Gastroesophageal sphincter (tissue), 4 donors: ENCODE results near the gene A1BG. TPM values are rescaled to one million over a fixed set of nuclear protein-coding genes. Genes with fewer than 3 reads are reported as not detected.

ENCODE experiments used
- ATAC-seq: fragments of 150-250 bp; one replicate; pipeline ENCODE4 v1.9.1; 2016; ENCODE audit warnings: mild to moderate bottlenecking, moderate library complexity
- H3K27ac ChIP-seq, 4 donors: fragments of 200-600 bp; sonication (generic) in 3 of 4; 1 replicate in 3 of 4; 2 replicates in 1 of 4; pipeline ENCODE4 v1.5.1; 2016 to 2019
- H3K27me3 ChIP-seq: fragments of 200-600 bp; sonication (generic); one replicate; pipeline ENCODE4 v1.5.1; 2019
- H3K36me3 ChIP-seq, 2 donors: fragments of 200-600 bp; sonication (generic); one replicate each; pipeline ENCODE4 v1.5.1; 2019; ENCODE audit warnings: control low read depth in 1 of 2
- H3K4me1 ChIP-seq, 3 donors: fragments of 200-600 bp; sonication (generic); 1 replicate in 2 of 3; 2 replicates in 1 of 3; pipeline ENCODE4 v1.5.1; 2016 to 2019; ENCODE audit warnings: control low read depth in 2 of 3
- H3K4me3 ChIP-seq, 2 donors: fragments of 200-600 bp; sonication (generic); one replicate each; pipeline ENCODE4 v1.5.1; 2019; ENCODE audit warnings: mild to moderate bottlenecking in 1 of 2, moderate library complexity in 1 of 2
- H3K9me3 ChIP-seq, 3 donors: fragments of 200-600 bp; sonication (generic); one replicate each; pipeline ENCODE4 v1.5.1; 2017 to 2019; ENCODE audit warnings: control low read depth in 2 of 3
- CTCF ChIP-seq, 4 experiments: fragments of 200-600 bp in 2 of 4; fragments of 450-650 bp in 2 of 4; sonication (generic) in 1 of 4; IDR thresholded peaks; one replicate each; pipeline ENCODE4 v1.5.1; 2017 to 2019; ENCODE audit warnings: antibody characterized with exemption in 4 of 4, mild to moderate bottlenecking in 2 of 4, moderate library complexity in 2 of 4
- EP300 ChIP-seq: sonication (generic); formaldehyde crosslinking; IDR thresholded peaks from one replicate; pipeline ENCODE4 v1.6.1; 2017; ENCODE audit warnings: antibody characterized with exemption, mild to moderate bottlenecking
- POLR2A ChIP-seq, 2 donors: fragments of 450-650 bp; IDR thresholded peaks; one replicate each; pipeline ENCODE4 v1.6.1; 2017; ENCODE audit warnings: antibody characterized with exemption in 2 of 2, mild to moderate bottlenecking in 2 of 2, moderate library complexity in 1 of 2
- POLR2AphosphoS5 ChIP-seq: sonication (generic); formaldehyde crosslinking; IDR thresholded peaks from one replicate; pipeline ENCODE4 v1.6.1; 2017; ENCODE audit warnings: antibody characterized with exemption
- WGBS, 2 donors: methylation state at CpG; one replicate each; pipeline ENCODE4 v1.1.5; 2018; ENCODE audit warnings: low coverage in 1 of 2; 5-methylcytosine and 5-hydroxymethylcytosine counted together
- total RNA-seq, 4 donors: library from RNA; depleted of rRNA; stranded (reverse); fragments of >200 nt; gene quantifications; one replicate each; pipeline ENCODE4 v1.1.0, GENCODE V29; 2016

Gene A1BG
- total RNA-seq, 4 donors from 2014 or later: 2.3 to 20.7 (median 7.5) TPM

DNA sequence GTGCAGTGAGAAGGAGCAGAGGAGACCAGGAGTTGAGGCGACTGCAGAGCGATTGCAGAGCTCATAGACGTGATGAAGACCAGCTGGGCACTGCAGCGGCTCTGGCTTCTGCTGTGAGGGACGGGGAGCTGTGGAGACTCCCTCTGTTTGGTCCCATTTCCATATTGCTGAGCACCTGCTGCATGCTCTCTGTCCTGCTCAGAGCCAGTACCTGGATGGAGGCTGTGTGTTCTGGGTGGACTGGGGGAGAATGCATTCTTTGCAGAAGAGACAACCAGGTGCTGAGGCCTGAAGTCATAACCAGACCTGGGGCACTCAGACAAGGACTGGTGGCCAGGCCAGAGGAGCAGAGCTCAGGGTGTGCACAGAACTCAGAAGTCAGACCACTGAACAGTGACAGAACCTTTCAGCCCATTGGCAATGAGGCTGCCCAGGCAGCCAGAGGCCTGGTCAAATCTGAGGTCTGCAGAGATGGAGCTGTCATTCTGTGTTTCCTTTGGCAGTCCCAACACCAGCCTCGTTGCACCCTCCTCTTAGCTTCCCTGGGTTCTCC is 1.3 kb upstream of the A1BG start:
- no peak for TF ChIP-seq POLR2A (IDR thresholded peaks at IDR 0.05)
- no peak for TF ChIP-seq EP300
- TF ChIP-seq POLR2AphosphoS5: no peak
- no peak for TF ChIP-seq CTCF (IDR thresholded peaks at IDR 0.05)
- peaks cover 0 to 16% of the 10 kb centered on the region in 2 donors for H3K36me3 ChIP-seq
- no peak for ATAC-seq
- H3K27me3 ChIP-seq: peaks cover 85% of the 10 kb centered on the region
- H3K9me3 ChIP-seq: peaks cover 0 to 9% (median 0%) of the 10 kb centered on the region in 3 donors
- H3K4me1 ChIP-seq: peaks cover 0 to 36% (median 5%) of the 10 kb centered on the region in 3 donors
- H3K4me3 ChIP-seq: no peak overlapping the region
- H3K27ac ChIP-seq: no peak overlapping the region
- WGBS, 2 donors: 46 to 60% methylated on average over 4 to 6 of the region's 6 CpGs

DNA sequence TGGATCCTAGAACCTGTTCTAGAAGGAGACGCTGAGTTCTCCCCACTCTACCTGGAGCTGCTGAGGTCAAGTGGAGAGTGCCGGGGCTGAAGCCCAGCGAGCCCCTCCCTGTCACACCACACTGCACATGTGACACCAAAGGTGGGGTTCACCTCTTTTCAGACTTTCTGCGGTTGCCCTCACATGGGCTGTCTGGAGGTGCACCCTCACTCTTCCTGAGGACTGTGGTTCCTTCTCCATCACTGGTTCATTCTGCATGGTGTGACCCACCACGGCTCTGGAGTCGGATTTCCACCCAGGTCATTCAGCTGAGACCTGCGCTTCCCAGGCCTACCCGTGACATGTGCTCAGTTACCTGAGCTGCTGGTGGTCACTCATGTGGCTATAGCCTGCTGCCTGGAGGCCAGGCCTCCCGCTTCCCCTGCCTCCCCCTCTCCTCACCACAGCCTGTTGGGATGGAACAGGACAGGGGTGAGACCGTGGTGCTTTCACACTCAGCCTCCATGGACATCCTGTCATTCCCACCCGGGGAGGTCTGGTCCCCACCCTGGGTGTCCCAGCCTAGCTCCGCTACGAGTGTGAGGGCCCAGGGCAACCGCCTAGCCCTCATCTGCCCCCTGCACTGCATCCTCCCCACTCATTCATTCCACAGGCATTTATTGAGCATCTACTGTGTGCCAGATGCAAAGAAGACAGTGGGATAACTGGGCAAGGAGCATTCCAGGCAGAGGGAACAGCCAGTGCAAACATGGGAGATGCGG is 605 bp upstream of the A1BG start:
- Histone ChIP-seq H3K4me1 (peaks cover 0 to 42% (median 5%) of the 10 kb centered on the region in 3 donors), H3K4me3 (no peak overlapping the region), H3K27me3 (peaks cover 92% of the 10 kb centered on the region), H3K36me3 (peaks cover 0 to 16% of the 10 kb centered on the region in 2 donors), H3K27ac (no peak overlapping the region), H3K9me3 (peaks cover 0 to 9% (median 0%) of the 10 kb centered on the region in 3 donors)
- 87 to 93% methylated on average over 3 to 11 of the region's 15 CpGs for WGBS, 2 donors
- TF ChIP-seq POLR2AphosphoS5 (no peak), CTCF (IDR thresholded peaks at IDR 0.05) (no peak), POLR2A (IDR thresholded peaks at IDR 0.05) (no peak), EP300 (no peak)
- no peak for ATAC-seq

DNA sequence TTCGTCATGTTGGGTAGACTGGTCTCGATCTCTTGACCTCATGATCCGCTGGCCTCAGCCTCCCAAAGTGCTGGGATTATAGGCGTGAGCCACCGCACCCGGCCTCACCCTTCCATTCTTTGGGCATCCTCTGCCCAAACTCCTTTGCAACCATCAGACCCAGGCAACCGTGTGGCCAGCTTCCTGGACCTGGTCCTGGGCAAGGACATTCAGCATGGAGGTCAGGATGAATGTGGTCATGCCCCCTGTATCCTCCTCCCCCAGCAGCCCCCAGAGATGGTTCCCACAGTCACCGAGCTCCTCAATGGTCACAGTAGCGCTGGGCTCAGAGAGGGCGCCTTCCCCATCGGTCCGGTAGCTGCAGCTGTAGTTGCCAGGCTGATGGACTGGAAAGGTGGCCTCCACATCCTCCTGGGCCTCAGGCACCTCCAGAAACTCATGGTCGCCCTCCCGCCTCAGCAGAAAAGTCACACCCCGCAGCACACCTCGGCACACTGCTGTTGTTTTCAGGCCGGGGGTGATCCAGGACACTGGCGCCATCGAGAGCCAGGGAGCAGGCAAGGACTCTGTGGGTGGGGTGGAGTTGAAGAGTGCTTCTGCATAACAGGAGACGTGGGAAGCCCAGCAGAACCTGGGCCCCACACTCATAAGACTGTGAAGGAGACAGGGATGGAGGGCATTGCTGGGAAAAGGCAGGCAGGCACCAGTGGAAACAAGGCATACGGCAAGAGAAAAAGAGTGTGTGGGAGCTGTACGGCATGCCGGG is 1.1 kb downstream of the A1BG start:
- Histone ChIP-seq H3K4me1 (peaks cover 0 to 39% (median 5%) of the 10 kb centered on the region in 3 donors), H3K27me3 (peaks cover 98% of the 10 kb centered on the region)

DNA sequence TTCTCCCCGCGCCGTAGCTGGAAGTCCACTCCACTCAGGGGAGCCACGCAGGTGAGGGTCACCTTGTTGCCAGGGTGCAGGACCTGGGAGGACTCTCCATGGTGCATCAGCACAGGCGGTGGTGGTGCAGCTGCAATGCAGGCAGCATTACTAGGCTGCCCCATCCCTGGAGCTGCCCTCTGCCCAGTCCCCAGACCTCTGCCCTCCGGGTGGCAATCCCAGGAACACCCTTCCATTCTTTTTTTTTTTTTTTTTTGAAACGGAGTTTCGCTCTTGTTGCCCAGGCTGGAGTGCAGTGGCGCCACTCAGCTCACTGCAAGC is 1.8 kb downstream of the A1BG start:
- TF ChIP-seq POLR2AphosphoS5: no peak
- TF ChIP-seq CTCF (IDR thresholded peaks at IDR 0.05): no peak
- no peak for TF ChIP-seq POLR2A (IDR thresholded peaks at IDR 0.05)
- TF ChIP-seq EP300: no peak
- H3K27me3 ChIP-seq: peaks cover 98% of the 10 kb centered on the region
- H3K27ac ChIP-seq: no peak overlapping the region
- 100% methylated on average over 1 of the region's 9 CpGs for WGBS, 2 donors
- peaks cover 0 to 16% of the 10 kb centered on the region in 2 donors for H3K36me3 ChIP-seq
- no peak for ATAC-seq
- H3K9me3 ChIP-seq: peaks cover 0 to 9% (median 0%) of the 10 kb centered on the region in 3 donors
- no peak overlapping the region for H3K4me3 ChIP-seq
- peaks cover 0 to 38% (median 2%) of the 10 kb centered on the region in 3 donors for H3K4me1 ChIP-seq

More for the DNA sequence above, 1.1 kb downstream of the A1BG start:
- no peak for TF ChIP-seq POLR2AphosphoS5
- no peak for TF ChIP-seq POLR2A (IDR thresholded peaks at IDR 0.05)
- TF ChIP-seq EP300: no peak
- TF ChIP-seq CTCF (IDR thresholded peaks at IDR 0.05): no peak
- H3K27ac ChIP-seq: no peak overlapping the region
- peaks cover 0 to 16% of the 10 kb centered on the region in 2 donors for H3K36me3 ChIP-seq
- WGBS, 2 donors: 63 to 82% methylated on average over 5 to 11 of the region's 23 CpGs
- H3K4me3 ChIP-seq: no peak overlapping the region
- no peak for ATAC-seq
- peaks cover 0 to 9% (median 0%) of the 10 kb centered on the region in 3 donors for H3K9me3 ChIP-seq
